HEK293T (cell line): ENCODE measurements around the gene HOXB5.

ENCODE experiments used
- CTCF ChIA-PET: fragments of 350-600 bp; formaldehyde crosslinking; extraction: SDS; loops from one replicate; lab custom pipeline; 2021; ENCODE audit warnings: antibody characterized with exemption, inconsistent platforms; lab: Yijun Ruan, JAX
- POLR2A ChIA-PET: fragments of 350-600 bp; formaldehyde crosslinking; extraction: SDS; loops from one replicate; lab custom pipeline; 2020; ENCODE audit warnings: antibody characterized with exemption, inconsistent platforms; lab: Yijun Ruan, JAX
- DNase-seq: peaks from one replicate; pipeline ENCODE4 v3.0.0; 2012; ENCODE audit warnings: mixed read lengths; ENCODE audit errors: extremely low spot score
- ARNT ChIP-seq: fragments of 450-650 bp; IDR thresholded peaks from 2 replicates; pipeline ENCODE4 v1.6.1; 2017; ENCODE audit warnings: mild to moderate bottlenecking
- BHLHE40 ChIP-seq: fragments of 450-650 bp; IDR thresholded peaks from 2 replicates; pipeline ENCODE4 v1.6.1; 2016; ENCODE audit warnings: mild to moderate bottlenecking, moderate library complexity, borderline replicate concordance
- CTBP1 ChIP-seq: fragments of 450-650 bp; IDR thresholded peaks from 2 replicates; pipeline ENCODE4 v1.6.1; 2016; ENCODE audit warnings: borderline replicate concordance
- ELF4 ChIP-seq: fragments of 450-650 bp; IDR thresholded peaks from 2 replicates; pipeline ENCODE4 v1.6.1; 2017; ENCODE audit warnings: antibody characterized with exemption
- FOXA1 ChIP-seq: fragments of 450-650 bp; IDR thresholded peaks from 2 replicates; pipeline ENCODE4 v1.6.1; 2016; ENCODE audit warnings: mild to moderate bottlenecking
- FOXK2 ChIP-seq: fragments of 450-650 bp; IDR thresholded peaks from 2 replicates; pipeline ENCODE4 v1.6.1; 2016; ENCODE audit warnings: mild to moderate bottlenecking
- FOXM1 ChIP-seq: fragments of 450-650 bp; IDR thresholded peaks from 2 replicates; pipeline ENCODE4 v1.6.1; 2017; ENCODE audit warnings: mild to moderate bottlenecking, borderline replicate concordance
- HDGF ChIP-seq: fragments of 450-650 bp; IDR thresholded peaks from 2 replicates; pipeline ENCODE4 v1.6.1; 2017; ENCODE audit warnings: antibody characterized with exemption, borderline replicate concordance
- L3MBTL2 ChIP-seq: fragments of 450-650 bp; conservative IDR thresholded peaks from 2 replicates; pipeline ENCODE4 v1.6.1; 2016; ENCODE audit warnings: mild to moderate bottlenecking
- LEF1 ChIP-seq: fragments of 450-650 bp; IDR thresholded peaks from 2 replicates; pipeline ENCODE4 v1.6.1; 2017; ENCODE audit warnings: mild to moderate bottlenecking, borderline replicate concordance
- NFRKB ChIP-seq: fragments of 450-650 bp; IDR thresholded peaks from 2 replicates; pipeline ENCODE4 v1.6.1; 2016; ENCODE audit warnings: mild to moderate bottlenecking, moderate library complexity
- SP1 ChIP-seq: fragments of 450-650 bp; IDR thresholded peaks from 2 replicates; pipeline ENCODE4 v1.6.1; 2017
- SUZ12 ChIP-seq: fragments of 450-650 bp; IDR thresholded peaks from 2 replicates; pipeline ENCODE4 v1.6.1; 2016; ENCODE audit warnings: mild to moderate bottlenecking
- TARDBP ChIP-seq: fragments of 450-650 bp; IDR thresholded peaks from 2 replicates; pipeline ENCODE4 v1.6.1; 2016
- ZNF384 ChIP-seq: fragments of 450-650 bp; IDR thresholded peaks from 2 replicates; pipeline ENCODE4 v1.6.1; 2016
- TF ChIP-seq, protein P1 (sequence below): fragments of 450-650 bp; IDR thresholded peaks from 2 replicates; pipeline ENCODE4 v1.6.1; 2016

The HOXB5 gene

DNA sequence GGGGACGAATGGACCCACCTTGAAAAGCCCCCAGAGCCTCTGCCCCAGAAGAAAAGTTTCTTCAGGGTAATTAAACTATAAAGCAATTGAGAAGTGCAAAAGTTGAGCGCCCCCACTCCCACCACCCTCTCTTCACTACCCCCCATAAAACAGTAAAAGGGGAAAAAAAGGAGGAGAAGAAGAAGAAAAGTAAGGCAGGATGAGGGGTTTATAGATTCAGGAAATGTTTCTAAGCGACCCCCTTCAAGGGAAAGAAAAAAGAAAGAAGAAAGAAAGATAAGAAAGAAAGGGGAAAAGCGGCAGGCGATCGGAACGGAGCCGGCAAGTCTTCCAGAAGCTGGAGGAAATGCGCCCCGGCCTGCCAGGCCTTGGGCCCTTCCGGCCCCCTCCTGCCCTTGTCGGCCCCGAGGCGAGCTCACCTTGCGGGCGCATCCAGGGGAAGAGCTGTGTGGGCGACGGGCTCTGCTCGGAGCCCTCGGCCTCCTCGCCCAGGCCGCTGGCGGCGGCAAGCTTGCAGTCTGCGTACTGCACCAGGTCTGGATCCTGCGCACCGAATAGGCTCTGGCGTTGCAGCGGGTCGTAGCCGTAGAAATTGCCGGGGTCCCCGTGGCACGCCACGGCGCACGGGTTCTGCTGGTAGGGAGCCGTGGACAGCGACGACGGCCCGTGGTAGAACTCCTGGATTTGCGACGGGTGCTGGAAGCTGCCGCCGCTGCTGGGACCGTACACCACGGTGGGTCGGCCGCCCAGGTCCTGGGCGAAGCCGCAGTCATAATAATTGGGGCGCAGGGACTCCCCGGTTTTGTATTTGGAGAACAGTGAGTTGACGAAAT, 20.5 kb upstream of the HOXB5 start:
- CTCF ChIA-PET: interaction anchor here (0.8 to 2.1 kb wide), 2 partner anchors 21 to 27 kb away, joined by 3 to 8 read pairs; no protein-coding TSS in a partner anchor
- POLR2A ChIA-PET: interaction anchor here (0.6 to 2.4 kb wide), 6 partner anchors 9 to 278 kb away, joined by 3 to 10 read pairs (median 5); partner anchors contain the start of gene HOXB9
- no peak for DNase-seq

DNA sequence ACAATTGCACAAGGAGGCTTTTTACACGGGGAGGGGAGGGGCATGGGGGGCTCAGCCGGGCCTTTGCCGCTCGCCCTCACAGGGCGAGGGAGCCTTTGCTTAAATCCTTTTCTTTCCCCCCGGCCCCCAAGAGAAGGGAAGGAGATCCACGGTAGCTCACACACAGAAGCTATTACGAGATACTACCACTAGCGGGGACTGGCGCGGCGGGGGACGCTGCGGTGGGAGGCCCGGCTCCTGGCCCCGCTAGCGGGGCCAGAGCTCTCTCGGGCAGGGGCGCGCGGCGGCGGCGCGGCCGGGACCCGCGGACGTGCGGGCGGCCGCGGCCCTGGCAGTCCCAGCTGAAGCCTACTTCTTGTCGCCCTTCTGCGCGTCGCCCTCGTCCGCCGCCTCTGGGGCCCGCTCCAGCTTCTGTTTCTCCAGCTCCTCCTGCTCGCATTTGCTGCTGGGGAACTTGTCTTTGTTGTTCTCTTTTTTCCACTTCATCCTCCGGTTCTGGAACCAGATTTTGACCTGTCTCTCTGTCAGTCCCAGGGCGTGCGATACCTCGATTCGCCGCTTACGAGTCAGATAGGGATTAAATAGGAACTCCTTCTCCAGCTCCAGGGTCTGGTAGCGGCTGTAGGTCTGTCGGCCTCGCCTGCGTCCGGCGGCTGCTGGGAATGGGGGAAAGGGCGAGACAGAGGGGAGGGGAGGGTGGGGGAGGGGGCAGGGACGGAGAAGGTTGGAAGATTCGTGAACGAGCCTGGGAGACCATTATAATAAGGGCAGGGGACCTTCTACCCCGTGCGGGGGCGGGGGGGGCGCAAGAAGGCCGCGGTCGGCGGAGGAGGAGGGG, 19.5 kb upstream of the HOXB5 start:
- no peak for DNase-seq
- ChIA-PET POLR2A (interaction anchor here (0.9 to 1.7 kb wide), 4 partner anchors 9 to 30 kb away, joined by 3 to 10 read pairs (median 4); partner anchors contain the start of gene HOXB9), CTCF (interaction anchor here (0.8 to 2.1 kb wide), 6 partner anchors 13 to 457 kb away, joined by 3 to 8 read pairs (median 3); partner anchors contain the start of gene HOXB9)
- no peak for TF ChIP-seq L3MBTL2
- no peak for TF ChIP-seq FOXK2
- no peak for TF ChIP-seq CTBP1
- no peak for TF ChIP-seq TARDBP
- TF ChIP-seq LEF1: no peak
- no peak for TF ChIP-seq FOXA1
- TF ChIP-seq ZNF384: no peak
- no peak for TF ChIP-seq HDGF
- no peak for TF ChIP-seq SP1
- TF ChIP-seq BHLHE40: no peak
- TF ChIP-seq, protein P1, sequence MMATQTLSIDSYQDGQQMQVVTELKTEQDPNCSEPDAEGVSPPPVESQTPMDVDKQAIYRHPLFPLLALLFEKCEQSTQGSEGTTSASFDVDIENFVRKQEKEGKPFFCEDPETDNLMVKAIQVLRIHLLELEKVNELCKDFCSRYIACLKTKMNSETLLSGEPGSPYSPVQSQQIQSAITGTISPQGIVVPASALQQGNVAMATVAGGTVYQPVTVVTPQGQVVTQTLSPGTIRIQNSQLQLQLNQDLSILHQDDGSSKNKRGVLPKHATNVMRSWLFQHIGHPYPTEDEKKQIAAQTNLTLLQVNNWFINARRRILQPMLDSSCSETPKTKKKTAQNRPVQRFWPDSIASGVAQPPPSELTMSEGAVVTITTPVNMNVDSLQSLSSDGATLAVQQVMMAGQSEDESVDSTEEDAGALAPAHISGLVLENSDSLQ: no peak
- no peak for TF ChIP-seq ARNT
- no peak for TF ChIP-seq NFRKB
- no peak for TF ChIP-seq FOXM1
- no peak for TF ChIP-seq SUZ12
- no peak for TF ChIP-seq ELF4

More for the DNA sequence above, 20.5 kb upstream of the HOXB5 start:
- TF ChIP-seq ARNT (no peak), ZNF384 (no peak), CTBP1 (no peak), SP1 (no peak), FOXK2 (no peak), HDGF (no peak), TARDBP (no peak), NFRKB (no peak), FOXM1 (no peak), ELF4 (no peak), LEF1 (no peak)

DNA sequence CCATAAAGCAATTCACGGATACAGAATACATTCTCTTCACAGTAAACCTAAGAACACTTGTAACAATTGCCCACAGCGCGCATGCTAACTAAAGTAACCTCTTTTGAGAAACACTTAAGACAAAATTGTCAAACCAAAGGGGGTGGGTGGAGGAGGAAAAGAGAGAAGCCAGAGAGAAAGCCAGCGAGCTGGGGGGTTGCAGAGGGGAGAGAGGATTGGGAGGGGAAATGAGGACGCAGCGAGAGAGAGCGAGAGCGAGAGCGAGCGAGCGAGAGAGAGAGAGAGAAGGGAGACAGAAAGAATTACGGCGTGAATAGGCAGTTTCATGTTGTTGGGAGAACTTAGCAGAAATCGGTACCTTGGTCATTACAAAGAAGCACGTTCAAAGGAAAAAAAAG, 18.9 kb upstream of the HOXB5 start:
- DNase-seq: no peak
- ChIA-PET POLR2A (interaction anchor here (0.9 to 1.1 kb wide), 3 partner anchors 10 to 30 kb away, joined by 3 to 4 read pairs (median 3); no protein-coding TSS in a partner anchor), CTCF (interaction anchor here (0.8 to 2.1 kb wide), 5 partner anchors 13 to 276 kb away, joined by 3 to 8 read pairs (median 3); partner anchors contain the start of gene HOXB9)
- TF ChIP-seq ZNF384 (no peak), CTBP1 (peak; percentile 71), NFRKB (0 out of 2 replicates have a peak, but pooled peaks have one; percentile 12)
- TF ChIP-seq, protein P1: peak; percentile 85

DNA sequence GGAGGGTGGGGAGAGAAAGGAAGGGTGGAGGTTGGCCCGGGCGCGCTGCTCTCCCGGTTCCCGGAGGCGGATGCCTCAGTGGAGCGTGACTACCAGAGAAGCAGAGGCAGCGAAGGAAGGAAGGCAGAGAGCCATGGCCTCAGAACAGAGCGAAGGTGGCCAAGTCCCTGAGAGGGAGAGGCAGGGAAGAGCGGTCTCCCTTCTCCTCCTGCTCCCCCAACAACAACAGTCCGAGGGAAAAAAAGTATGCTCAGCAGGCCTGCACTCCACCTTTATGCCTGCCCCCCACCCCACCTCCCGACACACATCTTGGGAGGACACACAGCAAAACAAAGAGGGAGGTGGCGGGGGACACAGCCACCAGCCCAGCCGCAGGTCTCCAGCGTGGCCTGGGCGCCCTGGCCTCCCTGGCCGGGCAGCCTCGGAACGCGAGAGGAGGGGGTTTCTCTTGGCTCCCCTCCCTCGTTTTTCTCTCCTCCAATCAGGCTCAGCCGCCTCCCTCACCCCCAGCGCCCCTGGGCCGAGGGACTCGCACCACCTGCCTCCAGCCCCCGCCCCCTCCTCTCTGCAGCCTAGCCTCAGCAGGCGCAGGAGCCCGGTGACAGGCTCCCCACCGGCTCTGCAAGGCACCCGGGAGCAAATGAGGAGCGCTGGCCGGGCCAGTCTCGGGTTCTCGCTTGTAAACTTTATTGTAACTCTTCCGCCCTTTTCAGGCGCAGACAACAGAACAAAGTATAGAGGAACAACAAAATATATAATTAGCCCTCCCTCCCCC, 18.3 kb upstream of the HOXB5 start:
- POLR2A ChIA-PET: no interaction called here
- no peak for TF ChIP-seq SUZ12
- TF ChIP-seq L3MBTL2: peak; percentile 55; the same call in 1 of the 2 replicates
- TF ChIP-seq SP1: no peak
- no peak for TF ChIP-seq FOXK2
- peak; percentile 76; the same call in 1 of the 2 replicates for TF ChIP-seq HDGF
- no peak for TF ChIP-seq ARNT
- TF ChIP-seq FOXM1: 0 out of 2 replicates have a peak, but pooled peaks have one; percentile 4
- TF ChIP-seq, protein P1: no peak
- no peak for TF ChIP-seq ELF4
- CTCF ChIA-PET: no interaction called here
- no peak for DNase-seq

DNA sequence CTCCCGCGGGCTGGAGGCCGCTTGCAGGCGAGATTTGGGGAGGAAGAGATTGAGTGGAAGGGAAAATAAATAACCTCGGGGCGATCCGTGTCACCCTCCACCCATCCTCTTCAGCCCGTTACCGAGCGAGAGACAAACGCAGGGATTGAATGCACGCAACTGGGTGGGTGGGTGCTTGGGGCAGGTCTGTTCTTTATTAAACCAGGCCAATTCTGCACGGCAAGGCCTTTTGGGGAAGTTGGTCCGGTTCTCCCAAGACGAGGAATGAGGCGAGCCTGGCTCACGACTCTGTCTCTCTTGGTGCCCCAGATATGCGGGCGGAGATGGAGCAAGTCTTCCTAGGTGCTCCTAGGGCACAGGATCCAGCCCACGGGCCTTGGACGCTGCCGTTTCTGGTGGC, 17.6 kb upstream of the HOXB5 start:
- CTCF ChIA-PET: no interaction called here
- TF ChIP-seq BHLHE40 (no peak), FOXK2 (no peak), FOXM1 (no peak), ARNT (no peak), LEF1 (no peak), L3MBTL2 (no peak), ELF4 (no peak), TARDBP (no peak), FOXA1 (no peak), ZNF384 (no peak), HDGF (no peak), CTBP1 (no peak), SP1 (no peak), SUZ12 (no peak), NFRKB (no peak)
- TF ChIP-seq, protein P1: no peak
- no peak for DNase-seq
- POLR2A ChIA-PET: no interaction called here
